WTC11 (cell line): ENCODE measurements around the gene RIC8B. TPM values are rescaled to one million over a fixed set of nuclear protein-coding genes. Genes with fewer than 3 reads are reported as not detected.

ENCODE experiments used
- ATAC-seq: fragments of 200-7000 bp; cut with Tn5 transposase; 2 replicates; pipeline ENCODE4 v1.10.0; 2021; ENCODE audit warnings: mild to moderate bottlenecking, moderate library complexity
- CTCF ChIA-PET: fragments of 300-600 bp; sonication (Branson Sonifier 250); formaldehyde crosslinking; loops from one replicate; lab custom pipeline; 2021; ENCODE audit warnings: antibody characterized with exemption; lab: Charles Lee
- POLR2A ChIA-PET: fragments of 350-600 bp; sonication (Branson Sonifier 250); formaldehyde crosslinking; loops from one replicate; lab custom pipeline; 2021; ENCODE audit warnings: antibody characterized with exemption; lab: Charles Lee
- DNase-seq: peaks from one replicate; pipeline ENCODE4 v3.0.0; 2021; ENCODE audit warnings: low spot score
- H3K27ac Mint-ChIP-seq: 2 replicates; pipeline ENCODE4 v1.8.0; 2021; ENCODE audit warnings: mixed read lengths
- H3K27me3 Mint-ChIP-seq: 2 replicates; pipeline ENCODE4 v1.8.0; 2021; ENCODE audit warnings: low read depth, mild to moderate bottlenecking, moderate library complexity, mixed read lengths
- H3K36me3 Mint-ChIP-seq: 2 replicates; pipeline ENCODE4 v1.8.0; 2021; ENCODE audit warnings: mixed read lengths
- H3K4me1 Mint-ChIP-seq: 2 replicates; pipeline ENCODE4 v1.8.0; 2022; ENCODE audit warnings: mixed read lengths
- H3K4me3 Mint-ChIP-seq: 2 replicates; pipeline ENCODE4 v1.8.0; 2021; ENCODE audit warnings: mild to moderate bottlenecking, moderate library complexity, mixed read lengths
- H3K9me3 Mint-ChIP-seq: 2 replicates; pipeline ENCODE4 v1.8.0; 2021; ENCODE audit warnings: mixed read lengths
- CBFB ChIP-seq: sonication (generic); formaldehyde crosslinking; IDR thresholded peaks from 2 replicates; pipeline ENCODE4 v1.8.1; 2022; ENCODE audit warnings: mild to moderate bottlenecking, low read depth, missing genetic modification reagents
- CREB1 ChIP-seq: sonication (generic); formaldehyde crosslinking; IDR thresholded peaks from 2 replicates; pipeline ENCODE4 v1.8.0; 2023; ENCODE audit warnings: mild to moderate bottlenecking, missing genetic modification reagents
- CREM ChIP-seq: sonication (generic); formaldehyde crosslinking; IDR thresholded peaks from 2 replicates; pipeline ENCODE4 v1.8.1; 2022; ENCODE audit warnings: mild to moderate bottlenecking, missing genetic modification reagents, moderate library complexity
- FOXJ3 ChIP-seq: sonication (generic); formaldehyde crosslinking; IDR thresholded peaks from 2 replicates; pipeline ENCODE4 v1.9.0; 2021; ENCODE audit warnings: missing genetic modification reagents, mild to moderate bottlenecking, borderline replicate concordance
- KAT7 ChIP-seq: sonication (generic); formaldehyde crosslinking; IDR thresholded peaks from 2 replicates; pipeline ENCODE4 v1.8.1; 2023; ENCODE audit warnings: missing genetic modification reagents, mild to moderate bottlenecking, borderline replicate concordance
- TEAD4 ChIP-seq: sonication (generic); formaldehyde crosslinking; IDR thresholded peaks from 2 replicates; pipeline ENCODE4 v1.8.0; 2022; ENCODE audit warnings: mild to moderate bottlenecking, missing genetic modification reagents
- ZNF121 ChIP-seq: sonication (generic); formaldehyde crosslinking; IDR thresholded peaks from 2 replicates; pipeline ENCODE4 v1.8.0; 2023; ENCODE audit warnings: missing genetic modification reagents
- total RNA-seq: library from RNA; stranded (reverse); gene quantifications from 3 replicates; pipeline ENCODE4 v1.2.3, GENCODE V29; 2021
- TF ChIP-seq, protein P1 (sequence below): sonication (generic); formaldehyde crosslinking; conservative IDR thresholded peaks from 2 replicates; pipeline ENCODE4 v1.8.1; 2023; ENCODE audit warnings: mild to moderate bottlenecking, low read depth, missing genetic modification reagents, moderate library complexity
- TF ChIP-seq, protein P2 (sequence below): sonication (generic); formaldehyde crosslinking; IDR thresholded peaks from 2 replicates; pipeline ENCODE4 v1.8.0; 2022; ENCODE audit warnings: mild to moderate bottlenecking, missing genetic modification reagents
- TF ChIP-seq, protein P3 (sequence below): fragments of 250-450 bp; sonication (Bioruptor Pico); IDR thresholded peaks from 2 replicates; pipeline ENCODE4 v1.8.0; 2021; ENCODE audit warnings: mild to moderate bottlenecking
- TF ChIP-seq, protein P4 (sequence below): sonication (generic); formaldehyde crosslinking; IDR thresholded peaks from 2 replicates; pipeline ENCODE4 v1.8.1; 2023; ENCODE audit warnings: mild to moderate bottlenecking, missing genetic modification reagents, borderline replicate concordance
- TF ChIP-seq, protein P5 (sequence below): sonication (generic); formaldehyde crosslinking; IDR thresholded peaks from 2 replicates; pipeline ENCODE4 v1.8.1; 2023; ENCODE audit warnings: mild to moderate bottlenecking, missing genetic modification reagents, moderate library complexity
- TF ChIP-seq, protein P6 (sequence below): sonication (generic); formaldehyde crosslinking; IDR thresholded peaks from 2 replicates; pipeline ENCODE4 v1.8.0; 2022; ENCODE audit warnings: mild to moderate bottlenecking, missing genetic modification reagents

Gene RIC8B
- total RNA-seq, 1 experiment from 2014 or later, result 20.2 TPM

DNA sequence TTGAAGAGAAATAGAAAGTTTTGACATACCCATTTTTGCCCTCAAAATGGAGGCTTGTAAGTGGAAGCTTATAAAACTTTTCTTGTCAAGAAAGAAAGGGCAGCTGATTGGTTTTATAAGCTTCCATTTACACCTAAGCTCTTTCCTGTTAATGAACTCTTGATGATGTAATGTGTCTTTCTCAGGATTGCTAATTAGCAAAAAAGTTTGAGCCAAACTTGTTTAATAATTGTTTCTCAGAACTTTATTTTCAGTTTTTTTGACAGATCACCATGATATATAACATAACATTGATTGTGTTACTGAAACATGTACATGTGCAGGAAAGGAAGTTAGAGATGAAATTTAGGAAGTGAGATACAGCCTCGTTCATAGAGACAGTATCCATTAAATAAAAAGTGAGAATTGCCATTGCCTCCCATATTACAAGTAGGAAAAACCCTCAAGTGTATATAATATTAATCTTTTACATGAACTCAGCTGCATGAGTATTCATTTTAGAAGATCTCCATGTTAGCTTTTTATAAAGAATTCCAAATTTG, 26.8 kb downstream of the RIC8B start (continued):
- TF ChIP-seq, protein P1, sequence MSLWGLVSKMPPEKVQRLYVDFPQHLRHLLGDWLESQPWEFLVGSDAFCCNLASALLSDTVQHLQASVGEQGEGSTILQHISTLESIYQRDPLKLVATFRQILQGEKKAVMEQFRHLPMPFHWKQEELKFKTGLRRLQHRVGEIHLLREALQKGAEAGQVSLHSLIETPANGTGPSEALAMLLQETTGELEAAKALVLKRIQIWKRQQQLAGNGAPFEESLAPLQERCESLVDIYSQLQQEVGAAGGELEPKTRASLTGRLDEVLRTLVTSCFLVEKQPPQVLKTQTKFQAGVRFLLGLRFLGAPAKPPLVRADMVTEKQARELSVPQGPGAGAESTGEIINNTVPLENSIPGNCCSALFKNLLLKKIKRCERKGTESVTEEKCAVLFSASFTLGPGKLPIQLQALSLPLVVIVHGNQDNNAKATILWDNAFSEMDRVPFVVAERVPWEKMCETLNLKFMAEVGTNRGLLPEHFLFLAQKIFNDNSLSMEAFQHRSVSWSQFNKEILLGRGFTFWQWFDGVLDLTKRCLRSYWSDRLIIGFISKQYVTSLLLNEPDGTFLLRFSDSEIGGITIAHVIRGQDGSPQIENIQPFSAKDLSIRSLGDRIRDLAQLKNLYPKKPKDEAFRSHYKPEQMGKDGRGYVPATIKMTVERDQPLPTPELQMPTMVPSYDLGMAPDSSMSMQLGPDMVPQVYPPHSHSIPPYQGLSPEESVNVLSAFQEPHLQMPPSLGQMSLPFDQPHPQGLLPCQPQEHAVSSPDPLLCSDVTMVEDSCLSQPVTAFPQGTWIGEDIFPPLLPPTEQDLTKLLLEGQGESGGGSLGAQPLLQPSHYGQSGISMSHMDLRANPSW (CRISPR knock-in tag), result no peak
- TF ChIP-seq KAT7 (CRISPR knock-in tag), result no peak
- TF ChIP-seq CREB1 (CRISPR knock-in tag), result no peak
- TF ChIP-seq TEAD4 (CRISPR knock-in tag), result no peak
- no peak for TF ChIP-seq CBFB (CRISPR knock-in tag)
- TF ChIP-seq, protein P2, sequence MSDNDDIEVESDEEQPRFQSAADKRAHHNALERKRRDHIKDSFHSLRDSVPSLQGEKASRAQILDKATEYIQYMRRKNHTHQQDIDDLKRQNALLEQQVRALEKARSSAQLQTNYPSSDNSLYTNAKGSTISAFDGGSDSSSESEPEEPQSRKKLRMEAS (CRISPR knock-in tag), result no peak
- TF ChIP-seq, protein P3, sequence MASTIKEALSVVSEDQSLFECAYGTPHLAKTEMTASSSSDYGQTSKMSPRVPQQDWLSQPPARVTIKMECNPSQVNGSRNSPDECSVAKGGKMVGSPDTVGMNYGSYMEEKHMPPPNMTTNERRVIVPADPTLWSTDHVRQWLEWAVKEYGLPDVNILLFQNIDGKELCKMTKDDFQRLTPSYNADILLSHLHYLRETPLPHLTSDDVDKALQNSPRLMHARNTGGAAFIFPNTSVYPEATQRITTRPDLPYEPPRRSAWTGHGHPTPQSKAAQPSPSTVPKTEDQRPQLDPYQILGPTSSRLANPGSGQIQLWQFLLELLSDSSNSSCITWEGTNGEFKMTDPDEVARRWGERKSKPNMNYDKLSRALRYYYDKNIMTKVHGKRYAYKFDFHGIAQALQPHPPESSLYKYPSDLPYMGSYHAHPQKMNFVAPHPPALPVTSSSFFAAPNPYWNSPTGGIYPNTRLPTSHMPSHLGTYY (CRISPR knock-in tag), result no peak
- TF ChIP-seq, protein P4, sequence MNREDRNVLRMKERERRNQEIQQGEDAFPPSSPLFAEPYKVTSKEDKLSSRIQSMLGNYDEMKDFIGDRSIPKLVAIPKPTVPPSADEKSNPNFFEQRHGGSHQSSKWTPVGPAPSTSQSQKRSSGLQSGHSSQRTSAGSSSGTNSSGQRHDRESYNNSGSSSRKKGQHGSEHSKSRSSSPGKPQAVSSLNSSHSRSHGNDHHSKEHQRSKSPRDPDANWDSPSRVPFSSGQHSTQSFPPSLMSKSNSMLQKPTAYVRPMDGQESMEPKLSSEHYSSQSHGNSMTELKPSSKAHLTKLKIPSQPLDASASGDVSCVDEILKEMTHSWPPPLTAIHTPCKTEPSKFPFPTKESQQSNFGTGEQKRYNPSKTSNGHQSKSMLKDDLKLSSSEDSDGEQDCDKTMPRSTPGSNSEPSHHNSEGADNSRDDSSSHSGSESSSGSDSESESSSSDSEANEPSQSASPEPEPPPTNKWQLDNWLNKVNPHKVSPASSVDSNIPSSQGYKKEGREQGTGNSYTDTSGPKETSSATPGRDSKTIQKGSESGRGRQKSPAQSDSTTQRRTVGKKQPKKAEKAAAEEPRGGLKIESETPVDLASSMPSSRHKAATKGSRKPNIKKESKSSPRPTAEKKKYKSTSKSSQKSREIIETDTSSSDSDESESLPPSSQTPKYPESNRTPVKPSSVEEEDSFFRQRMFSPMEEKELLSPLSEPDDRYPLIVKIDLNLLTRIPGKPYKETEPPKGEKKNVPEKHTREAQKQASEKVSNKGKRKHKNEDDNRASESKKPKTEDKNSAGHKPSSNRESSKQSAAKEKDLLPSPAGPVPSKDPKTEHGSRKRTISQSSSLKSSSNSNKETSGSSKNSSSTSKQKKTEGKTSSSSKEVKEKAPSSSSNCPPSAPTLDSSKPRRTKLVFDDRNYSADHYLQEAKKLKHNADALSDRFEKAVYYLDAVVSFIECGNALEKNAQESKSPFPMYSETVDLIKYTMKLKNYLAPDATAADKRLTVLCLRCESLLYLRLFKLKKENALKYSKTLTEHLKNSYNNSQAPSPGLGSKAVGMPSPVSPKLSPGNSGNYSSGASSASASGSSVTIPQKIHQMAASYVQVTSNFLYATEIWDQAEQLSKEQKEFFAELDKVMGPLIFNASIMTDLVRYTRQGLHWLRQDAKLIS (CRISPR knock-in tag), result no peak

DNA sequence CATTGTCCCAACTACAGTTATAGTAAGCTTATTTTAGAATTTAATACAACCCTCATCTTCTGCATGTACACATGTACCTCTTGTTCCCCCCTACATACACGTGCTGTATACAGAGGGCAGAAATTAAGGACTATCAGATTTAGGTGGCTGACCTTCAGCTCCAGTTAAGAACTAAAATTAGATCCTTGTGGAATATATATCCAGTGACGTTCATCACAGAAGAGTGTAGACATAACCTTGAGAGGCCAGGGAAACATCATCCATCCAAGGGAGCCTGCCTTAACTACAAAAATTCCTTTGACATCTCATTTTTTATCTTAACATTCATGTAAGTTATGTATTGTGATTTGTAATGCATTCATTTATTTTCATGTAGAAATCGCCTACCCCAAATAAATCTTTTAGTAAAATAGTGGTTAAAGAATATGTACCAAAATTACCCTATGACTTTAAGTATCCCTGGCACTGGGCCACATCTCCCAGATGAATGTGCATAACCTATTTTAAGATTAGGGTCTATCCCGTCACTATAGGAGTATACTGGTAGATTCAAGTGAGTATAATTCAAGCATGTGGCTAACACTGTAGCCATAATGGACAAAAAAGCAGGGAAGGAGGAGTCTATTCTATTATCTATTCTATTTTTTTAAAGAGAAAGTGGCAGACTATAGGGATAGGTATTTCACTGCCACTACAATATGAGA, 27.5 kb downstream of the RIC8B start:
- no peak overlapping the region for H3K27ac Mint-ChIP-seq
- no peaks in the 10 kb centered on the region for H3K9me3 Mint-ChIP-seq
- ATAC-seq, result no peak
- POLR2A ChIA-PET, result no interaction called here
- H3K4me1 Mint-ChIP-seq, result peaks cover 7% of the 10 kb centered on the region; the same call in 1 of the 2 replicates
- no peak for TF ChIP-seq CREM (CRISPR knock-in tag)
- no peak for TF ChIP-seq FOXJ3 (CRISPR knock-in tag)
- TF ChIP-seq, protein P5, sequence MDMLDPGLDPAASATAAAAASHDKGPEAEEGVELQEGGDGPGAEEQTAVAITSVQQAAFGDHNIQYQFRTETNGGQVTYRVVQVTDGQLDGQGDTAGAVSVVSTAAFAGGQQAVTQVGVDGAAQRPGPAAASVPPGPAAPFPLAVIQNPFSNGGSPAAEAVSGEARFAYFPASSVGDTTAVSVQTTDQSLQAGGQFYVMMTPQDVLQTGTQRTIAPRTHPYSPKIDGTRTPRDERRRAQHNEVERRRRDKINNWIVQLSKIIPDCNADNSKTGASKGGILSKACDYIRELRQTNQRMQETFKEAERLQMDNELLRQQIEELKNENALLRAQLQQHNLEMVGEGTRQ (CRISPR knock-in tag), result no peak
- no peak for TF ChIP-seq ZNF121 (CRISPR knock-in tag)
- TF ChIP-seq, protein P6, sequence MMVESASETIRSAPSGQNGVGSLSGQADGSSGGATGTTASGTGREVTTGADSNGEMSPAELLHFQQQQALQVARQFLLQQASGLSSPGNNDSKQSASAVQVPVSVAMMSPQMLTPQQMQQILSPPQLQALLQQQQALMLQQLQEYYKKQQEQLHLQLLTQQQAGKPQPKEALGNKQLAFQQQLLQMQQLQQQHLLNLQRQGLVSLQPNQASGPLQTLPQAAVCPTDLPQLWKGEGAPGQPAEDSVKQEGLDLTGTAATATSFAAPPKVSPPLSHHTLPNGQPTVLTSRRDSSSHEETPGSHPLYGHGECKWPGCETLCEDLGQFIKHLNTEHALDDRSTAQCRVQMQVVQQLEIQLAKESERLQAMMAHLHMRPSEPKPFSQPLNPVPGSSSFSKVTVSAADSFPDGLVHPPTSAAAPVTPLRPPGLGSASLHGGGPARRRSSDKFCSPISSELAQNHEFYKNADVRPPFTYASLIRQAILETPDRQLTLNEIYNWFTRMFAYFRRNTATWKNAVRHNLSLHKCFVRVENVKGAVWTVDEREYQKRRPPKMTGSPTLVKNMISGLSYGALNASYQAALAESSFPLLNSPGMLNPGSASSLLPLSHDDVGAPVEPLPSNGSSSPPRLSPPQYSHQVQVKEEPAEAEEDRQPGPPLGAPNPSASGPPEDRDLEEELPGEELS (CRISPR knock-in tag), result no peak
- TF ChIP-seq, all 79 proteins: peak for 0
- H3K4me3 Mint-ChIP-seq, result no peak overlapping the region
- peaks cover 14% of the 10 kb centered on the region for H3K36me3 Mint-ChIP-seq
- CTCF ChIA-PET, result no interaction called here
- DNase-seq, result no peak
- H3K27me3 Mint-ChIP-seq, result no peaks in the 10 kb centered on the region
